Tibial nerve (tissue), 4 donors: ENCODE data around the gene CCP110. TPM values are rescaled to one million over a fixed set of nuclear protein-coding genes. Genes with fewer than 3 reads are reported as not detected.

Source experiments
- DNase-seq, 2 donors: peaks; one replicate each; pipeline ENCODE4 v3.0.0-alpha.2; 2019; ENCODE audit warnings: low spot score in 2 of 2
- H3K27ac ChIP-seq, 4 donors: fragments of 200-600 bp; sonication (generic) in 3 of 4; one replicate each; pipeline ENCODE4 v1.5.1; 2017 to 2019; ENCODE audit warnings: mild to moderate bottlenecking in 1 of 4
- H3K27me3 ChIP-seq, 2 donors: fragments of 200-600 bp; sonication (generic) in 1 of 2; one replicate each; pipeline versions ENCODE4 v1.5.1 to v1.6.0; 2017 to 2019
- H3K36me3 ChIP-seq, 3 donors: fragments of 200-600 bp; sonication (generic); one replicate each; pipeline ENCODE4 v1.5.1; 2018 to 2019
- H3K4me1 ChIP-seq, 4 donors: fragments of 200-600 bp; sonication (generic) in 3 of 4; one replicate each; pipeline ENCODE4 v1.5.1; 2017 to 2019
- H3K4me3 ChIP-seq, 4 donors: fragments of 200-600 bp; sonication (generic) in 3 of 4; one replicate each; pipeline ENCODE4 v1.5.1; 2017 to 2019; ENCODE audit warnings: mild to moderate bottlenecking in 1 of 4, moderate library complexity in 1 of 4
- H3K9me3 ChIP-seq, 4 donors: fragments of 200-600 bp; sonication (generic) in 3 of 4; one replicate each; pipeline ENCODE4 v1.5.1; 2017 to 2019
- EP300 ChIP-seq, 2 donors: sonication (generic); formaldehyde crosslinking; IDR thresholded peaks; one replicate each; pipeline ENCODE4 v1.6.1; 2017; ENCODE audit warnings: antibody characterized with exemption in 2 of 2, mild to moderate bottlenecking in 1 of 2
- POLR2A ChIP-seq, 2 donors: fragments of 450-650 bp; IDR thresholded peaks; one replicate each; pipeline ENCODE4 v1.6.1; 2017; ENCODE audit warnings: antibody characterized with exemption in 2 of 2, mild to moderate bottlenecking in 2 of 2, moderate library complexity in 2 of 2
- WGBS, 2 donors: methylation state at CpG; one replicate each; pipeline ENCODE4 v1.1.5; 2018; 5-methylcytosine and 5-hydroxymethylcytosine counted together
- total RNA-seq, 4 donors: library from RNA; depleted of rRNA; stranded (reverse); fragments of >200 nt; gene quantifications; one replicate each; pipeline ENCODE4 v1.1.0, GENCODE V29; 2016
- TF ChIP-seq, protein P1 (sequence below), 5 experiments: fragments of 200-600 bp in 3 of 5; fragments of 450-650 bp in 2 of 5; sonication (generic) in 3 of 5; IDR thresholded peaks; one replicate each; pipeline ENCODE4 v1.5.1; 2016 to 2019; ENCODE audit warnings: antibody characterized with exemption in 5 of 5, mild to moderate bottlenecking in 3 of 5, moderate library complexity in 2 of 5

CCP110 gene
- total RNA-seq, 4 donors from 2014 or later: 24.9 to 33.9 (median 27.2) TPM

DNA sequence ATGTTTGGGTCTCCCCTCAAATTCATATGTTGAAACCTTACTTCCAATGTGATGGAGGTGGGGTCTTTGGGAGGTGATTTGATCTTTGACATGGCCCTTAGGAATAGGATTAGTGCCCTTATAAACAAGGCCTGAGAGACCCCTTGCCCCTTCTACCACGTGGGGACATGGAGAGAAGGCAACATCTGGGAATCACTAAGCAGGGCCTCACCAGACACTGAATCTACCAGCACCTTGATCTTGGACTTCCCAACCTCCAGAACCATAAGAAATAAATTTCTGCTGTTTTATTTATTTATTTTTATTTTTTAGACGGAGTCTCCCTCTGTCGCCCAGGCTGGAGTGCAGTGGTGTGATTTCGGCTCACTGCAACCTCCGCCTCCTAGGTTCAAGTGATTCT is 42.0 kb upstream of the CCP110 start:
- Histone ChIP-seq H3K27ac (no peak overlapping the region), H3K4me1 (no peaks in the 10 kb centered on the region), H3K36me3 (no peaks in the 10 kb centered on the region), H3K27me3 (no peaks in the 10 kb centered on the region), H3K9me3 (peaks cover 0 to 6% (median 0%) of the 10 kb centered on the region in 4 donors), H3K4me3 (no peak overlapping the region)
- 81 to 93% methylated on average over 5 of the region's 5 CpGs for WGBS, 2 donors
- no peak for TF ChIP-seq EP300 (IDR thresholded peaks at IDR 0.05)
- no peak for TF ChIP-seq POLR2A (IDR thresholded peaks at IDR 0.05)
- no peak for DNase-seq

DNA sequence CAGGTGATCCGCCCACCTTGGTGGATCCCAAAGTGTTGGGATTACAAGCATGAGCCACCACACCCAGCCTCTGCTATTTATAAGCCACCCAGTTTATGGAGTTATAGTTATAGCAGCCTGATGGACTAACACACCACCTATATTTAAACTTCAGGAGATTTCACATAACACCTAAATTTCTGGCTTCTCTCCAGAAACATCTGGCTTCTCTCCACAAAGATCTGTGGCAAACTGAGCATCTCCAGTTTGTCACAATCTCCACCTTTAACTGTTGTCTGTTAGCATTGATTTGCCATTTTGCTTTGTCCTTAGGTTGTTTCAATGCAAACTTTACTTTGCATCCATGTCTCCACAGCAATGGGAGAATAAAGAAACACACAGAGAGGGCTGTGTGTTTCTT is 41.5 kb upstream of the CCP110 start:
- no peak for TF ChIP-seq POLR2A (IDR thresholded peaks at IDR 0.05)
- TF ChIP-seq EP300 (IDR thresholded peaks at IDR 0.05): no peak
- TF ChIP-seq, protein P1, sequence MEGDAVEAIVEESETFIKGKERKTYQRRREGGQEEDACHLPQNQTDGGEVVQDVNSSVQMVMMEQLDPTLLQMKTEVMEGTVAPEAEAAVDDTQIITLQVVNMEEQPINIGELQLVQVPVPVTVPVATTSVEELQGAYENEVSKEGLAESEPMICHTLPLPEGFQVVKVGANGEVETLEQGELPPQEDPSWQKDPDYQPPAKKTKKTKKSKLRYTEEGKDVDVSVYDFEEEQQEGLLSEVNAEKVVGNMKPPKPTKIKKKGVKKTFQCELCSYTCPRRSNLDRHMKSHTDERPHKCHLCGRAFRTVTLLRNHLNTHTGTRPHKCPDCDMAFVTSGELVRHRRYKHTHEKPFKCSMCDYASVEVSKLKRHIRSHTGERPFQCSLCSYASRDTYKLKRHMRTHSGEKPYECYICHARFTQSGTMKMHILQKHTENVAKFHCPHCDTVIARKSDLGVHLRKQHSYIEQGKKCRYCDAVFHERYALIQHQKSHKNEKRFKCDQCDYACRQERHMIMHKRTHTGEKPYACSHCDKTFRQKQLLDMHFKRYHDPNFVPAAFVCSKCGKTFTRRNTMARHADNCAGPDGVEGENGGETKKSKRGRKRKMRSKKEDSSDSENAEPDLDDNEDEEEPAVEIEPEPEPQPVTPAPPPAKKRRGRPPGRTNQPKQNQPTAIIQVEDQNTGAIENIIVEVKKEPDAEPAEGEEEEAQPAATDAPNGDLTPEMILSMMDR (IDR thresholded peaks at IDR 0.05): no peak
- no peaks in the 10 kb centered on the region for H3K36me3 ChIP-seq
- no peaks in the 10 kb centered on the region for H3K4me1 ChIP-seq
- WGBS, 2 donors: 92 to 100% methylated on average over 1 of the region's 1 CpG
- no peak for DNase-seq
- H3K27me3 ChIP-seq: no peaks in the 10 kb centered on the region
- peaks cover 0 to 6% (median 0%) of the 10 kb centered on the region in 4 donors for H3K9me3 ChIP-seq
- no peak overlapping the region for H3K27ac ChIP-seq
- H3K4me3 ChIP-seq: no peak overlapping the region

DNA sequence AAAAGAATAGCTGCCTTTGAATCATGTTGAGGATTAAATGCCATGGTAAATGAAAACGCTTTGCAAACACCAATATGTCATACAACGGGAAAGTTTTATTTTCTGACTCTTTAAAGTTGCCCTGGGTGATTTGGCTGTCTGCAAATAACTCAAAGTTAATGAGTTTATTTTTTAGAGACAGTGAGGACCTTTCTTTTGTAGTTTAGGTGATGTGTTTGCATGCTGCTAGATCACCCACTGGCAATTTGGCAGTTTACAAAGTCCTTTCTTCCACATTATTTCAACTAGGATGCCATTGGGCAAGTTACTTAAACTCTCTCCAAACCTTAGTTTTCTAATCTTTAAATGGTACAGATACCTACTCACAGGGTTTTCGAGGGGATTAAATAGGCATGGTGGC is 39.6 kb upstream of the CCP110 start:
- 86 to 88% methylated on average over 3 of the region's 3 CpGs for WGBS, 2 donors
- no peaks in the 10 kb centered on the region for H3K36me3 ChIP-seq
- H3K9me3 ChIP-seq: peaks cover 0 to 6% (median 0%) of the 10 kb centered on the region in 4 donors
- no peak for DNase-seq
- TF ChIP-seq EP300 (IDR thresholded peaks at IDR 0.05): no peak
- TF ChIP-seq POLR2A (IDR thresholded peaks at IDR 0.05): no peak
- TF ChIP-seq, protein P1 (IDR thresholded peaks at IDR 0.05): no peak
- no peak overlapping the region for H3K27ac ChIP-seq
- H3K27me3 ChIP-seq: no peaks in the 10 kb centered on the region
- peaks cover 0 to 11% (median 0%) of the 10 kb centered on the region in 4 donors for H3K4me1 ChIP-seq
- no peak overlapping the region for H3K4me3 ChIP-seq

DNA sequence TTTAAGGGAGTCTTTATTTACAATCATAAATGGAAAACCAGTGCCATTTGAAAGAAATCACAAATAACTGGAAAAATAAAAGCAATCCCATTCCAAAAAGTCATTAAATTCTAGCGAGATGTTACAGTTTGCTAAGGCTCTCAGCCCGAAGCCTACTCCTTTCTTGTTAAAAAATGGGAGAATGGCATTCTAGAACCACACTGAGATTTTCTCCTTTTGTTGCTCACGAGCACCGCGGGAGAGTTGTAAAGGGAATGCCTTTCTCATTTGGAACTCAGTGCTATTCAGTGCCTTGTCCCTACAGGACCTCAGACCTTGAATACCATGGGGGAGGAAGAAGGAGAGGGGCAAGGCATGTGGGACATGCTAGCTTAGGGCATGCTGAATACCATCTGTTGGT is 38.1 kb upstream of the CCP110 start:
- peaks cover 0 to 11% (median 0%) of the 10 kb centered on the region in 4 donors for H3K4me1 ChIP-seq
- no peak for DNase-seq
- no peaks in the 10 kb centered on the region for H3K36me3 ChIP-seq
- no peak overlapping the region for H3K4me3 ChIP-seq
- WGBS, 2 donors: 80 to 84% methylated on average over 5 of the region's 5 CpGs
- H3K27me3 ChIP-seq: no peaks in the 10 kb centered on the region
- H3K9me3 ChIP-seq: peaks cover 0 to 6% (median 0%) of the 10 kb centered on the region in 4 donors
- no peak for TF ChIP-seq EP300 (IDR thresholded peaks at IDR 0.05)
- no peak for TF ChIP-seq POLR2A (IDR thresholded peaks at IDR 0.05)
- TF ChIP-seq, protein P1 (IDR thresholded peaks at IDR 0.05): no peak
- H3K27ac ChIP-seq: no peak overlapping the region

DNA sequence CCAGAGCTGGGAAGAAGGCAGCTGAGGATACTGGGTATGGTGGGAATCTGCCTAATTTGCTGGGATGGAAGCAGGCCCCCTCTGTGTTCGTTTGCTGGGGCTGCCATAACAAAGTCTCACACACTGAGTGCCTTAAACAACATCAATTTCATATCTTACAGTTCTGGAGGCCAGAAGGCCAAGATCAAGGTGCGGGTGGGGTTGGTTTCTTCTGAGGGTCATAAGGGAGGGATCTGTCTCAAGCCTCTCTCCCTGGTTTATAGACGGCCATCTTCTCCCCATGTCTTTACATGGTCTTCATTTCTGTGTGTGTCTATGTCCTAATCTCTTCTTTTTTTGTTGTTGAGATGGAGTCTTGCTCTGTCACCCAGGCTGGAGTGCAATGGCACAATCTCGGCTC is 37.7 kb upstream of the CCP110 start:
- Histone ChIP-seq H3K27me3 (no peaks in the 10 kb centered on the region), H3K4me3 (no peak overlapping the region), H3K36me3 (no peaks in the 10 kb centered on the region), H3K9me3 (peaks cover 0 to 6% (median 0%) of the 10 kb centered on the region in 4 donors), H3K27ac (no peak overlapping the region), H3K4me1 (peaks cover 0 to 11% (median 0%) of the 10 kb centered on the region in 4 donors)
- DNase-seq: no peak
- WGBS, 2 donors: 80 to 87% methylated on average over 4 of the region's 4 CpGs
- TF ChIP-seq POLR2A (IDR thresholded peaks at IDR 0.05) (no peak), EP300 (IDR thresholded peaks at IDR 0.05) (no peak)
- TF ChIP-seq, protein P1 (IDR thresholded peaks at IDR 0.05): no peak
